CD14-positive monocyte (primary cell): ENCODE results near the gene UPB1. TPM values are rescaled to one million over a fixed set of nuclear protein-coding genes. Genes with fewer than 3 reads are reported as not detected.
A peak's percentile ranks its signal among the peaks of the same experiment; 100 is the strongest.
"Not testable (repeated sequence)": the region's sequence is repeated elsewhere in the genome, so short reads cannot be mapped to it uniquely, and the experiment has no call there.

Experiments used
- DNase-seq, 3 donors: peaks; one replicate each; pipeline ENCODE4 v3.0.0-alpha.2; 2011 to 2022
- H2AFZ ChIP-seq: 2 replicates; pipeline ENCODE4 v1.6.0; 2012; ENCODE audit warnings: mild to moderate bottlenecking, low read depth, low read length, inconsistent platforms; ENCODE audit not compliant: insufficient read depth, poor library complexity, severe bottlenecking
- H3K27ac ChIP-seq, 2 donors: 1 replicate in 1 of 2; 2 replicates in 1 of 2; pipeline ENCODE4 v1.5.1; 2012 to 2013; ENCODE audit warnings: low read length in 2 of 2, control low read depth in 1 of 2, inconsistent platforms in 1 of 2, low read depth in 1 of 2, mild to moderate bottlenecking in 1 of 2
- H3K27me3 ChIP-seq, 2 donors: one replicate each; pipeline versions ENCODE4 v1.6.0 to v1.6.1; 2011 to 2013; ENCODE audit warnings: low read length in 2 of 2; ENCODE audit not compliant: control insufficient read depth in 2 of 2, insufficient read depth in 2 of 2
- H3K36me3 ChIP-seq, 2 donors: replicated peaks in 1 of 2; 1 replicate in 1 of 2; 2 replicates in 1 of 2; pipeline versions ENCODE4 v1.5.1 to v1.6.1; 2012 to 2013; ENCODE audit warnings: low read length in 2 of 2, control low read depth in 1 of 2, inconsistent platforms in 1 of 2, mild to moderate bottlenecking in 1 of 2; ENCODE audit not compliant: insufficient read depth in 2 of 2, control insufficient read depth in 1 of 2
- H3K4me1 ChIP-seq, 2 donors: 1 replicate in 1 of 2; 2 replicates in 1 of 2; pipeline versions ENCODE4 v1.5.1 to v1.6.1; 2012 to 2013; ENCODE audit warnings: low read length in 2 of 2, control low read depth in 1 of 2, inconsistent platforms in 1 of 2, mild to moderate bottlenecking in 1 of 2, moderate library complexity in 1 of 2; ENCODE audit not compliant: insufficient read depth in 2 of 2, control insufficient read depth in 1 of 2
- H3K4me2 ChIP-seq: replicated peaks from 2 replicates; pipeline ENCODE3; 2012; ENCODE audit warnings: low read length, moderate library complexity, mild to moderate bottlenecking; ENCODE audit not compliant: poor library complexity, severe bottlenecking; ENCODE audit errors: extremely low read depth
- H3K4me3 ChIP-seq, 3 experiments: fragments of 200-600 bp in 1 of 3; sonication (generic) in 1 of 3; replicated peaks in 1 of 3; 1 replicate in 2 of 3; 2 replicates in 1 of 3; pipeline ENCODE4 v1.5.1; 2011 to 2013; ENCODE audit warnings: low read length in 3 of 3, mild to moderate bottlenecking in 3 of 3, control low read depth in 2 of 3, low read depth in 2 of 3, inconsistent platforms in 1 of 3, moderate library complexity in 1 of 3
- H3K79me2 ChIP-seq: 2 replicates; pipeline ENCODE4 v1.6.0; 2012; ENCODE audit warnings: mild to moderate bottlenecking, control low read depth, inconsistent platforms, low read length, moderate library complexity; ENCODE audit not compliant: insufficient read depth
- H3K9ac ChIP-seq: 2 replicates; pipeline ENCODE4 v1.6.0; 2017; ENCODE audit warnings: low read length, mild to moderate bottlenecking; ENCODE audit not compliant: insufficient read depth, poor library complexity, severe bottlenecking
- H3K9me3 ChIP-seq, 2 donors: replicated peaks in 1 of 2; 1 replicate in 1 of 2; 2 replicates in 1 of 2; pipeline versions ENCODE4 v1.5.1 to v1.6.1; 2012 to 2013; ENCODE audit warnings: low read length in 2 of 2, control low read depth in 1 of 2; ENCODE audit not compliant: control insufficient read depth in 1 of 2, insufficient read depth in 1 of 2
- H4K20me1 ChIP-seq: 2 replicates; pipeline ENCODE4 v1.6.0; 2012; ENCODE audit warnings: mild to moderate bottlenecking, low read length, control low read depth, moderate library complexity; ENCODE audit not compliant: insufficient read depth
- H3K27ac Mint-ChIP-seq, 7 donors: one replicate each; pipeline ENCODE4 v1.8.0; 2020; ENCODE audit warnings: mild to moderate bottlenecking in 7 of 7, mixed read lengths in 7 of 7, moderate library complexity in 6 of 7, inconsistent platforms in 2 of 7
- H3K27me3 Mint-ChIP-seq, 3 donors: one replicate each; pipeline ENCODE4 v1.8.0; 2021 to 2022; ENCODE audit warnings: low read depth in 3 of 3, mild to moderate bottlenecking in 3 of 3, mixed read lengths in 3 of 3, moderate library complexity in 3 of 3, inconsistent platforms in 1 of 3
- H3K36me3 Mint-ChIP-seq, 2 donors: one replicate each; pipeline ENCODE4 v1.8.0; 2020; ENCODE audit warnings: mixed read lengths in 2 of 2, inconsistent platforms in 1 of 2, mild to moderate bottlenecking in 1 of 2
- H3K4me1 Mint-ChIP-seq: one replicate; pipeline ENCODE4 v1.8.0; 2020; ENCODE audit warnings: mild to moderate bottlenecking, mixed read lengths
- H3K4me3 Mint-ChIP-seq, 2 donors: one replicate each; pipeline ENCODE4 v1.8.0; 2020; ENCODE audit warnings: mild to moderate bottlenecking in 2 of 2, mixed read lengths in 2 of 2, moderate library complexity in 1 of 2
- H3K9me3 Mint-ChIP-seq, 7 donors: one replicate each; pipeline ENCODE4 v1.8.0; 2020 to 2022; ENCODE audit warnings: mixed read lengths in 7 of 7, mild to moderate bottlenecking in 6 of 7, moderate library complexity in 6 of 7, inconsistent platforms in 2 of 7
- WGBS: methylation state at CpG from one replicate; pipeline ENCODE4 v1.1.5; 2013; ENCODE audit warnings: missing lambda C conversion rate; ENCODE audit not compliant: insufficient coverage; 5-methylcytosine and 5-hydroxymethylcytosine counted together
- intact Hi-C, 2 donors: fragments of 100-400 bp; cut with micrococcal nuclease; formaldehyde crosslinking; loops; one replicate each; pipeline versions ENCODE4 v1.15.0 to v1.15.1; 2023
- polyA plus RNA-seq, 3 donors: library from polyadenylated mRNA; depleted of rRNA in 1 of 3; unstranded in 2 of 3; stranded (reverse) in 1 of 3; fragments of 300-500 nt in 2 of 3; fragments of >200 nt in 1 of 3; fragmentation: Illumina TruSeq in 2 of 3; gene quantifications; 1 replicate in 2 of 3; 2 replicates in 1 of 3; pipeline ENCODE4 v1.2.3, GENCODE V29; 2012 to 2021
- TF ChIP-seq, protein P1 (sequence below): fragments of 200-600 bp; IDR thresholded peaks from one replicate; pipeline ENCODE4 v1.8.0; 2022; ENCODE audit warnings: antibody characterized with exemption, mild to moderate bottlenecking

The UPB1 gene
- polyA plus RNA-seq, 3 donors: 0.13 to 0.17 TPM; not detected in 1

DNA sequence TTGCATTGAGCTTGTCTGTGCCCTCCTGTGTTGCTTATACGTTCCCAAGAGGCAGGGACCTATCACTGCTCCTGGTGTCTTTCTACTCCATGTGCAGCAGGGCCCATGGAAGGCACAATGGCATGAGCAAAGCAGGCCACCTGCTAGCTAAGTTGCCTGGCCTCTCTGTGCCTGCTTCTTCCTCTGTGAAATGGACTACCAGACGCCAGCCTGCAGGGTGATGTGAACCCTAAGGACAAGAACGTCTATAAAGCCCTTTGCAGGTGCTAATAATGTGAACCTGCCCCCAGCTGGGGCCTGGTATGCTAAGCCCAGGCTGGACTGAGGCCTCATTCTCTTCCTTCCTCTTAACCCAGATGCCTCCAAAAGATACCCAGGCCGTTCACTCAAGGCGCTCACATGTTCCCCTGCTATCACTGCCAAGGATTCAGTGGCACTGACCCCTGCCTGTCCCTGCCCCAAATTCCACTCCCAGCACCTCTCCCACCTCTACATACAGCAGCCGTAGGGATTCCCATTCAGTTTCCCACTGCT is 55.8 kb downstream of the UPB1 start:
- DNase-seq: no peak
- peak overlapping the region; percentile 74 to 99 (median 92) for H3K27ac Mint-ChIP-seq
- H3K9me3 Mint-ChIP-seq: no peaks in the 10 kb centered on the region
- no peak overlapping the region for H2AFZ ChIP-seq
- H3K36me3 ChIP-seq: peaks cover 32 to 49% of the 10 kb centered on the region in 2 donors
- no peaks in the 10 kb centered on the region for H3K27me3 ChIP-seq
- no peak overlapping the region for H3K4me2 ChIP-seq
- peak overlapping the region in 1 of 2 donors; percentile 32 for H3K4me3 Mint-ChIP-seq
- WGBS: 60% methylated on average over 5 of the region's 6 CpGs
- H3K9ac ChIP-seq: peak overlapping the region; percentile 30
- H3K27ac ChIP-seq: peak overlapping the region; percentile 64 to 73
- H3K9me3 ChIP-seq: no peaks in the 10 kb centered on the region
- H4K20me1 ChIP-seq: peaks cover 66% of the 10 kb centered on the region
- peaks cover 46% of the 10 kb centered on the region for H3K4me1 Mint-ChIP-seq
- no peak overlapping the region for H3K4me3 ChIP-seq
- peaks cover 34 to 43% of the 10 kb centered on the region in 2 donors for H3K4me1 ChIP-seq
- intact Hi-C loops: no loop called here
- peaks cover 75% of the 10 kb centered on the region for H3K79me2 ChIP-seq
- peaks cover 2 to 3% (median 2%) of the 10 kb centered on the region in 3 donors for H3K27me3 Mint-ChIP-seq
- TF ChIP-seq, protein P1, sequence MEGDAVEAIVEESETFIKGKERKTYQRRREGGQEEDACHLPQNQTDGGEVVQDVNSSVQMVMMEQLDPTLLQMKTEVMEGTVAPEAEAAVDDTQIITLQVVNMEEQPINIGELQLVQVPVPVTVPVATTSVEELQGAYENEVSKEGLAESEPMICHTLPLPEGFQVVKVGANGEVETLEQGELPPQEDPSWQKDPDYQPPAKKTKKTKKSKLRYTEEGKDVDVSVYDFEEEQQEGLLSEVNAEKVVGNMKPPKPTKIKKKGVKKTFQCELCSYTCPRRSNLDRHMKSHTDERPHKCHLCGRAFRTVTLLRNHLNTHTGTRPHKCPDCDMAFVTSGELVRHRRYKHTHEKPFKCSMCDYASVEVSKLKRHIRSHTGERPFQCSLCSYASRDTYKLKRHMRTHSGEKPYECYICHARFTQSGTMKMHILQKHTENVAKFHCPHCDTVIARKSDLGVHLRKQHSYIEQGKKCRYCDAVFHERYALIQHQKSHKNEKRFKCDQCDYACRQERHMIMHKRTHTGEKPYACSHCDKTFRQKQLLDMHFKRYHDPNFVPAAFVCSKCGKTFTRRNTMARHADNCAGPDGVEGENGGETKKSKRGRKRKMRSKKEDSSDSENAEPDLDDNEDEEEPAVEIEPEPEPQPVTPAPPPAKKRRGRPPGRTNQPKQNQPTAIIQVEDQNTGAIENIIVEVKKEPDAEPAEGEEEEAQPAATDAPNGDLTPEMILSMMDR: no peak
- H3K36me3 Mint-ChIP-seq: peaks cover 48 to 60% of the 10 kb centered on the region in 2 donors

DNA sequence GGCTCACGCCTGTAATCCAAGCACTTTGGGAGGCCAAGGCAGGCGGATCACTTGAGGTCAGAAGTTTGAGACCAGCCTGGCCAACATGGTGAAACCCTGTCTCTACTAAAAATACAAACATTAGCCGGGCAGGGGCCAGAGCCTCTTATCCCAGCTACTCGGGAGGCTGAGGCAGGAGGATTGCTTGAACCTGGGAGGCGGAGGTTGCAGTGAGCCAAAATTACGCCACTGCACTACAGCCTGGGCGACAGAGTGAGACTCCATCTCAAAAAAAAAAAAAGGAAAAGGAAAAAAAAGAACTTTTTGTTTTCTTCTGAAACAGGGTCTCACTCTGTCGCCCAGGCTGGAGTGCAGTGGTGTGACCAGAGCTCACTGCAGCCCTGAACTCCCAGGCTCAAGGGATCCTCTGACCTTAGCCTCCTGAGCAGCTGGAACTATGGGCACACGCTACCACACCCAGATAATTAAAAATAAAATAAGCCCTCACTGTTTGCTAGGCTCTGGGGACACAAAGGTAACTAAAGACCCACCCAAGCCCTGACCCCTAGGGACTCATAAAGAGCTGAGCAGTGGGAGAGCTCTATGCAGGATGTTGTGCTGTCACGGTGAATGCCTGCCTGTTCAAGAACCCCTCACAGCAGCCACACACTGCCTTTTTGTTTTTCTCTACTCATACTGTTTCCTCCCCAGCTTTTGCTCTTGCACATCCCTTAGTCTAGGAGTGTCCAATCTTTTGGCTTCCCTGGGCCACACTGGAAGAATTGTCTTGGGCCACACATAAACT is 57.6 kb downstream of the UPB1 start:
- H3K27me3 ChIP-seq, H2AFZ ChIP-seq, intact Hi-C loops, H3K9me3 Mint-ChIP-seq, H3K27me3 Mint-ChIP-seq, H3K4me2 ChIP-seq, H3K4me3 Mint-ChIP-seq, DNase-seq, H3K4me3 ChIP-seq, H3K9me3 ChIP-seq: not testable (repeated sequence)
- Histone ChIP-seq H3K27ac (peak overlapping the region in 1 of 2 donors; percentile 98), H3K36me3 (peaks cover 22 to 38% of the 10 kb centered on the region in 2 donors), H3K79me2 (peaks cover 92% of the 10 kb centered on the region), H3K9ac (peak overlapping the region; percentile 98), H3K4me1 (peaks cover 46 to 57% of the 10 kb centered on the region in 2 donors), H4K20me1 (peaks cover 72% of the 10 kb centered on the region)
- peak overlapping the region in 5 of 7 donors; percentile 30 to 99 (median 68) for H3K27ac Mint-ChIP-seq
- H3K4me1 Mint-ChIP-seq: peaks cover 62% of the 10 kb centered on the region
- WGBS: 96% methylated on average over 6 of the region's 10 CpGs
- H3K36me3 Mint-ChIP-seq: peaks cover 35 to 47% of the 10 kb centered on the region in 2 donors
